Stimulated activated CD4-positive, alpha-beta T cell treated with anti-CD3 and anti-CD28 coated beads, Interleukin-4, amount 100 ng/mL, for 24 hours (primary cell): ENCODE data around the gene EHD4.
A peak's percentile ranks its signal among the peaks of the same experiment; 100 is the strongest.

Experiments
- DNase-seq: peaks from one replicate; pipeline ENCODE4 v3.0.0-alpha.2; 2020

EHD4 gene

GRCh38 chr15:41915255-41915994, 56.9 kb downstream of the EHD4 start:
- DNase-seq: no peak

GRCh38 chr15:41914411-41914810, 57.9 kb downstream of the EHD4 start:
- DNase-seq: no peak

GRCh38 chr15:41913256-41913655, 59.1 kb downstream of the EHD4 start:
- DNase-seq: no peak

- DNase-seq: no peak
These were observed 60.5 kb downstream of the EHD4 start for GRCh38 chr15:41911691-41912345.

GRCh38 chr15:41908736-41909461, 63.5 kb downstream of the EHD4 start:
- DNase-seq: no peak

GRCh38 chr15:41907141-41907540, 65.2 kb downstream of the EHD4 start:
- DNase-seq: no peak

- DNase-seq: no peak
These were observed 65.7 kb downstream of the EHD4 start for GRCh38 chr15:41906608-41907007.

- no peak for DNase-seq
These were observed 67.1 kb downstream of the EHD4 start for GRCh38 chr15:41905036-41905793.

GRCh38 chr15:41904541-41905005, 67.8 kb downstream of the EHD4 start:
- DNase-seq: peak; percentile 71

GRCh38 chr15:41903782-41904181, 68.6 kb downstream of the EHD4 start:
- DNase-seq: no peak

- DNase-seq: no peak
These were observed 70.9 kb downstream of the EHD4 start for GRCh38 chr15:41901431-41901830.

- DNase-seq: no peak
These were observed 71.6 kb downstream of the EHD4 start for GRCh38 chr15:41900526-41901380.

- no peak for DNase-seq
These were observed 72.4 kb downstream of the EHD4 start for GRCh38 chr15:41899854-41900442.

GRCh38 chr15:41897363-41897799, 75.0 kb downstream of the EHD4 start:
- DNase-seq: no peak

- DNase-seq: no peak
These were observed 75.8 kb downstream of the EHD4 start for GRCh38 chr15:41896566-41896965.

GRCh38 chr15:41895957-41896356, 76.4 kb downstream of the EHD4 start:
- DNase-seq: no peak

- no peak for DNase-seq
These were observed 76.9 kb downstream of the EHD4 start for GRCh38 chr15:41895491-41895890.

- peak; percentile 74 for DNase-seq
These were observed 77.4 kb downstream of the EHD4 start for GRCh38 chr15:41894791-41895463.

GRCh38 chr15:41894251-41894790, 78.0 kb downstream of the EHD4 start:
- DNase-seq: no peak

- no peak for DNase-seq
These were observed 78.7 kb downstream of the EHD4 start, which contains the start of gene SPTBN5 for GRCh38 chr15:41893422-41894250. SPTBN5 (minus strand) TSS chr15:41894053; CDS start chr15:41893497, 556 bp downstream.
